Glomerular visceral epithelial cell (primary cell): ENCODE measurements around the gene ADH6.
"Not testable (repeated sequence)": the region's sequence is repeated elsewhere in the genome, so short reads cannot be mapped to it uniquely, and the experiment has no call there.

Experiments used
- DNase-seq: peaks from one replicate; pipeline ENCODE4 v3.0.0-alpha.2; 2016; ENCODE audit errors: extremely low spot score

The ADH6 gene

DNA sequence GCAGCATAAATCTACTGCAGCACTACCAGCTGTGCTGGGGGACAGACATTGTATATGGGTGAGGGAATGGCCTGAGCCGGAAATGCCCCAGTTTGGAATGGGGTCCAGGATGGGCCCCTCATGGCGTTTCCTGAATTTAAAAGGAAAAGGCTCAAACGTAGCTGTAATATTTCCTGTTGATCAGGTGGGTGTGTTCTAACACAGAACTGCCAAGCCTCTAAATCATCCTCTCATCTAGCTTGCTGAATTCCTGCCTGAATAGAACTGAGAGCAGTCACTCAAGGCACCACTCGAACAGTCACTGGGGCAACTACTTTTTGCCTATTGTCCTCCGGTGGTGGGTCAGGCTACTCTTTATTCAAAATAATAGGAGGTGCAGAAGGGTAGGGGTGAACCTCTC is 28.7 kb downstream of the ADH6 start:
- no peak for DNase-seq

DNA sequence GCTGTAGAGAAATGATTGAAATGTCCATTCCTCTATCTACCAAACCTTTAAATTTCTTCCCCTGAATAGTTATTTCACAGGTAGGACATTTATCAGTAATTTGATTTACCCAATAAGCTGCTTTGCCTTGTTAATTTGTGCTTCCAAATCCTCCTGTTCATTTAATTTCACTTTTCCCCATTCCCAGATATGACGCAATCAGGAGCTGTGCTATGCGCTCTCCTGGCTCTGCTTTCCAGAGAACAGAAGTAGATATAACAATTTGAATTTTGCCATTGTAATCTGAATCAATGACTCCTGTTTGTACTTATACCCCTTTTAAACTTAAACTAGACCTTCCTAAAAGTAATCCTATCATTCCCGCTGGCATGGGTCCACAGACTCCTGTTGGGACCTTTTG is 29.1 kb downstream of the ADH6 start:
- DNase-seq = not testable (repeated sequence)

DNA sequence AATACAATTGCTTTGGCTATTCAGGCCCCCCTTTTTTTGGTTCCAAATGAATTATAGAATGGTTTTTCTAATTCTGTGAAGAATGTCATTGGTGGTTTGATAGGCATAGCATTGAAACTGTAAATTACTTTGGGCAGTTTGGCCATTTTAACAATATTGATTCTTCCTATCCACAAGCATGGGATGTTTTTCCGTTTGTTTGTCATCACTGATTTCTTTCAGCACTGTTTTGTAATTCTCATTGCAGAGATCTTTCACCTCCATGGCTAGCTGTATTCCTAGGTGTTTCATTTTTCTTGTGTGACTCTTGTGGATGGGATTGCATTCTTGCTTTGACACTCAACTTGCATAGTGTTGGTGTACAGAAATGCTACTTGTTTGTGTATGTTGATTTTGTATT is 33.0 kb downstream of the ADH6 start:
- no peak for DNase-seq

DNA sequence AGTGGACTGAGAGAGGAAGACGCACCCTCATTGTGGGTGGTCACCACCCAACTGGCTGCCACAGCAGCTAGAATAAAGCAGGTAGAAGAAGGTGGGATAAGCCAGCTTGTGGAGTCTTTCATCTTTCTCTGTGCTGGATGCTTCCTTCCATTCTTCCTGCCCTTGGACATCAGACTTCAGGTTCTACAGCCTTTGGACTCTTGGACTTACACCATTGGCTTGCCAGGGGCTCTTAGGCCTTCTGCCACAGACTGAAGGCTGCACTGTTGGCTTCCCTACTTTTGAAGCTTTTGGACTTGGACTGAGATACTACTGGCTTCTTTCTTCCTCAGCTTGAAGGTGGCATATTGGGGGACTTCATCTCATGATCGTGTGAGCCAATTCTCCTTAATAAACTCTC is 33.5 kb downstream of the ADH6 start:
- no peak for DNase-seq

DNA sequence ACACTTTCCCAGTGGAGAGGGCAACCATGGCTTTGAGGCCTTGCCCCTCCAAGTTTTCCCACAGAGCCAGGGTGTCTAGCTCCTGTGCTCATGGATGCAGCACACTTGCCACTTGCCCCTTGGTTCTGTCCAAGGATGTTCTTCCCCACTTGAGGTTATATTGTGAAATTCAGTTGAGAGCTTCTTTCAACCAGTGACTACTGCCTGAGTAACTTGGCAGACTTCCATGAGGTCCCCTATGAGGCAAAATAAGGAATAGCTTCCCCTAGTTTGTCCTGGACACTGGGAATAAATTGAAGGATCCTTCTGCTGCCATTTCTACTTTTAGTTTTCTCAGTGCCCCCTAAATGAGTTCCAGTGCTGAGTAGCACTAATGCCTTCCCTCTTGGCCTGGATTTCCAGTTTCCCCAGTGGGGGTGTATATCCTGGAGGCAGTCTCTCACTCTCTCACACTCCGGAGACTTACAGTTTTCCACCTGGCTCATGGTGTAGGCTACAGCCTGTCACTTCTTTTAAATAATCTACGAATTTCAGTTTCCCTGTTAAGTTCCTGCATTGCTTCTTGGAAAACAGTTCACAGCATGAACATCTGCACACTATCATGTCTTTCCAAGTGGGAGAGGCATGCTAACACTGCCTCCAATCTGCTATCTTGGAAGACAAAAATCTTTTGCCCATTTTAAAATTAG is 38.5 kb downstream of the ADH6 start:
- DNase-seq = peak; percentile 52

DNA sequence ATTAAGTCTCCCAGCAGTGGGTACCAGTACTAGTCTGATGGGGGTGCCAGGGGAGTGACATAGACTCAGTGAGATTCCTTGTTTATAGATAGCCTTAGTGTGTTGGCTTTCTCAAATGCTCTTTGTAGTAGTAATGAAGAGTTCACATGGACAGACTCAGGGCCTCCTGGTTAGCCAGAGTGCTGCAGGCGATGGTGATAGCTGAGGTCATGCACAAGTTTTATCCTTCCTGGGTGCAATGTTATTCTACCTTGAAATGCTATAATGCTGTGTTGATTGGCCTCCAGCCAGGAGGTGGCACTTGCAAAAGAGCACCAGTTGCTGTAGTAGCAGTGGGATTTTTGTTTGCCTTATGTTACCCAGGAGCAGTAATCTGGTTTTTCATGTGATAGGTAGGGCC is 39.4 kb downstream of the ADH6 start:
- no peak for DNase-seq

DNA sequence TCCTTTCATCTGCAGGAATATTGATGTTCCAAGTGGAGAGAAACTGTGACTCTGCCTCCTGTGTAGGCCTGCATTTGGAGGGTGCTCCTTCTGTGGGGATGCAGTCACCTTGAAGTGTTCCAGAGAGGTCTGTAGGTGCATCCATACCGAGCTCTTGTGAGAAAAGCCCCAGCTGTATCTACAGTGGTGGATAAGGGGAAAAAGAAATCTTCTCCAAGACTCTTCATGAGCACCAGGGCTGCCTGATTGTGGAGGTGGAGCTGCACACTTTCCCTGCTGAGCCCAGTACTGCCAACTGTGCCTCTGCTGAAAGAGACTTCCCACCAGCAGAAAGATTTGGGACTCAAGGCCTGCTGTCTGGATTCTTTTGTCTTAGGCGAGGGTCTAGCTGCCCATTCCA is 39.9 kb downstream of the ADH6 start:
- no peak for DNase-seq

DNA sequence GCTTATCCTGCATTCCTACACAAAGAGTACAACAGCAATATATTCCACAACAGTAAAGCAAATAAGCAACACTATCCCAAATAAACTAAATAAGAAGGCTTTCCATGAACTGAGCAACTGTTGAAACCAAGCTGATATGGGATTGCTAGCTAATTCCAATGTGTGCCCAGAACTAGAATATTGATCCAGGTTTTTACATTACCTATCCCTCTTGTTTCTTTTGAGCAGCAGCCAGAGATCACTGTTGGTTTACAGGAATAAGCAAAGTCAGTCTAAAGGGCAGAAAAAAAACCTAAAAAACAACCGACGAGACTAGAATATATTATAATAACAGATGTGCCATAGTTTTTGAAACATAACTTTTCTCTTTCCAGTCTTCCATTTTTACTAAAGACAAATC is 52.5 kb downstream of the ADH6 start:
- DNase-seq = no peak

DNA sequence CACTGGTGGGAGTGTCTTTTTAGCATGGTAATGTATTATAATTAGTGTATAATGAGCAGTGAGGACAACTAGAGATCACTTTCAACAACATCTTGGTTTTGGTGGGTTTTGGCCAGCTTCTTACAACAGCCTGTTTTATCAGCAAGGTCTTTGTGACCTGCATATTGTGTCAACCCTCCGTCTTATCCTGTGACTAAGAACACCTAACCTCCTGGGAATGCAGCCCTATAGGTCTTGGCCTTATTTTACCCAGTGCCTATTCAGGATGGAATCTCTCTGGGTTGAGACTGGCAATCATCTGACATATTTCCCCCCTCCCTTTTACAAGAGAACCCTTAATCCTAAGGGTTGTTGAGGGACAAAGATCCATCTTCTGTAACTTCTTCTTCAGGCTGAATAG is 53.1 kb downstream of the ADH6 start:
- DNase-seq = no peak

DNA sequence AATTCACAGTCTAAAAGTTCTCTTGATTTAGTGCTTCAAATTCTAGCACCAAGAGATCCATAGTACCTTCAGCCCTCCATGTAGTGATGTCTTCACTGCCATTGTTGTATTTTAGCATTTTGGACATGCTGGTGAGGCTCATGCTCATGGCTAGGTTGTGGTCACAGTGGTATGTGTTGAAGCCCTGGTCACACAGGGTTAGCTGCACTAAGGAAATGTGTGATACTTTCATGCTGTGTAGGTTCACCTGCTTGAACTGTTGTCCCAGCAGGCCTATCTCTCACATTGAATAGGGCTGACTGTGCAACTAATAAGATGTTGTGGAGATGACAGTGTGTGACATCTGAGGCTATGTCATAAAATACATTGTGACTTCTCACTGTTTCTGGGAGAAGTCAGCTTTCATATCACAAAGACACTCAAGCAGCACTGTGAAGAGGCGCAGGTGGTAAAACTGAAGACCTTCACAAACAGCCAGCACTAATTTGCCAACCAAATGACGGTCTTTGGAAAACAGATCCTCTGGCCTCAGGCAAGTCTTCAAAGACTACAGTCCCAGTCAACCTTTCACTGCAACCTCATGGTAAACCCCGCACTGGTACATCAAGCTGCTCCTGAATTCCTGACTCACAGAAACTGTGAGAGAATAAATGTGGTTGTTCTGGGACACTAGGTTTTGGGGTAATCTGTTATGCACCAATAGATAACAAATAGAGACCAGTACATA is 57.5 kb downstream of the ADH6 start:
- no peak for DNase-seq

DNA sequence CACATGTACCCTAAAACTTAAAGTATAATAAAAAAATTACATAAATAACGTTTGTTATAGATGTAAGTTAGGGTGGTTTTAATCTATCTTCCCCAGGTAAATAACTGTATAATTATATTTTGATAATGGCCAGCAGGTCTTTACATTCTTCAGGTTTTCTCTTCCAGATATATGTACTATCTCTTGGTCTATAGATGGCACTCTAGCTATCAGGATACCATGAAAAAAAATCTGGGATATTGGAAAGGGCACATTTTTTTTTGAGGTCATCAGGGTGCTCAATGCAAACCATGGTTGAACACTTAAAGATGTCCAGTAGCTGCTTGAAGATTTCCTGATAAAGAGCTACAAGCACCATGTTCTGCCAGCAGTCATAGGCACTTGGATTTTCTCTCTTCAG is 59.3 kb downstream of the ADH6 start:
- DNase-seq = no peak

DNA sequence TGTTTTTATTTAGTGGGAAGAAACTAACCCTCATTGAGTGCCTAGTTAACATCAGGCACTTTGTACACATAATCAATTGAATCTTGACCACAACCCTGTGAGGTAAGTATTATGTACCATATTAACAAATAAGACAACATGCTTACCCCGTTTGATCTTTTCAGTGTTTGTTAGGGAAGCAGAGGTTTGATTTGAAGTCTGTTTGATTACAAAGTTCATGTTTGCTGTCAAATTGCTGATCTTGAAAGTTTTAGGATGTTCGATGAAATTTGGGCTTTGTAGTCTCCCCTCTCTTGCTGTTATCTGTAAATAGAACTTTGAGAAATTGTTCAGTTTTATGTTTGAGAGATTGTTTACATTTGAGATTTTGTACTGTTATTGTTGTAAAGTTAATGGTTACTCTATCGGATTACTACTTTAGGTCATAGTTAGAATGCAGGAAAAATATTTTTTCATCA is 61.5 kb downstream of the ADH6 start:
- DNase-seq = no peak

DNA sequence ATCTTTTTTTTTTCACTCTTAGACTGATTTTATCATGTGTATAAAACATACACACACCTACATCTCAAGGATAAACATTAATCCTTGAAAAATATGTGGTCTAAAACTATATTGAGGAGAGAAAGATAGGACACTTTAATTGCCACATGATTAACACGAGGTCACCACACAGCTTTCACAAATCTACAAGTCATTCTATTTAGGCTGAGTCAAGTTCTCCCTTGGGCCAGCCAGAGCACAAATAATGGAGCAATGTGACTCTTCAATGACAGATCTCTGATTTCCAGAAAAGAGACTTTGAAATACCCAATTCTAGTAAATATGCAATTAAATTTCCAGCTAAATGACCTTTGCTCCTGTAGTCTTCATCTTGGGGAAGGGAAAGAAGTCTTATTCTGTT is 62.1 kb downstream of the ADH6 start:
- DNase-seq = no peak

DNA sequence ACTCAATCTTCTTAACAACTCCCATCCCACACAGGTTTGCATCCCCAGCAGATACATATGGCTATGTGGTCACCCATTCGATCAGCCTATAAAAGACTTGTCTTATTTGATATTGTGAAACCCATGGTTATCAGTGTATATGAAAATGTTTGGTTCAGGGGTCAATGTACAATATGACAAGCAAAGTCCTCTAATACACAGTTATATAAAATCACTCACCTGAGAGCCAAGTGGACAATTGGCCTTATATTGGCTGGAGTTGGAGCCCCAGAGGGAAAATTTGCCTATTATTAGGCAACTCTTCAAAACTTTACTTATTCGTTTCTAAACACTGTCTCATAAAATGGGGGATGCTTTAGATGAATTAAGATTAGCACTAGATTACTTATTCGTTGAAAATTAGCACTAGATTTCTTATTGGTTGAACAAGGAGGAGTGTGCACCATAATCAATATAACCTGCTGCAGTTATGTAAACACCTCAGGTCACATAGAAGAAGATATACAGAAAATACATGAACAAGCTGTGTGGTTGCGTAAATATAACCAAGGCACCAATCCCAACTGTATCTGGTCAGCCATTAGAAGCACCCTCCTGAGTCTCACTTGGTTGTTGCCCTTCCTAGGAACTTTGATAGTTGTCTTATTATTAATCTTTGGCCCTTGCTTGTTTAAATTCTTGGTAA is 64.2 kb downstream of the ADH6 start:
- no peak for DNase-seq
